CD4-positive, CD25-positive, alpha-beta regulatory T cell (primary cell): ENCODE data around the gene REM2. TPM values are rescaled to one million over a fixed set of nuclear protein-coding genes. Genes with fewer than 3 reads are reported as not detected.
"Not testable (repeated sequence)": the region's sequence is repeated elsewhere in the genome, so short reads cannot be mapped to it uniquely, and the experiment has no call there.

ENCODE experiments used
- ATAC-seq, 2 donors: fragments of 150-1000 bp; cut with Tn5 transposase; one replicate each; pipeline ENCODE4 v1.10.0; 2021; ENCODE audit warnings: low read depth in 2 of 2, moderate number of reproducible peaks in 2 of 2, moderate library complexity in 1 of 2
- DNase-seq, 3 donors: peaks; one replicate each; pipeline versions ENCODE4 v3.0.0 to v3.0.0-alpha.2; 2012 to 2022; ENCODE audit warnings: mixed read lengths in 1 of 3
- H3K27ac ChIP-seq: one replicate; pipeline ENCODE4 v1.7.0; 2013; ENCODE audit warnings: mild to moderate bottlenecking, low read length; ENCODE audit not compliant: insufficient read depth, poor library complexity, severe bottlenecking
- H3K27me3 ChIP-seq: one replicate; pipeline ENCODE4 v1.7.0; 2013; ENCODE audit warnings: low read length; ENCODE audit not compliant: control insufficient read depth, insufficient read depth
- H3K36me3 ChIP-seq: one replicate; pipeline ENCODE4 v1.7.0; 2013; ENCODE audit warnings: mild to moderate bottlenecking, low read length, moderate library complexity; ENCODE audit not compliant: control insufficient read depth, insufficient read depth
- H3K4me1 ChIP-seq: 2 replicates; pipeline ENCODE4 v1.7.0; 2013; ENCODE audit warnings: mild to moderate bottlenecking, low read length; ENCODE audit not compliant: insufficient read depth, control insufficient read depth, poor library complexity, severe bottlenecking
- H3K4me3 ChIP-seq: one replicate; pipeline ENCODE4 v1.7.0; 2013; ENCODE audit warnings: low read depth, mild to moderate bottlenecking, low read length, moderate library complexity
- H3K9me3 ChIP-seq, 2 experiments: 1 replicate in 1 of 2; 2 replicates in 1 of 2; pipeline ENCODE4 v1.7.0; 2013; ENCODE audit warnings: low read length in 2 of 2, mild to moderate bottlenecking in 1 of 2, moderate library complexity in 1 of 2; ENCODE audit not compliant: control insufficient read depth in 2 of 2
- H3K27ac Mint-ChIP-seq, 3 donors: one replicate each; pipeline ENCODE4 v1.8.0; 2020 to 2022; ENCODE audit warnings: mild to moderate bottlenecking in 3 of 3, mixed read lengths in 3 of 3, moderate library complexity in 2 of 3
- H3K27me3 Mint-ChIP-seq: one replicate; pipeline ENCODE4 v1.8.0; 2022; ENCODE audit warnings: mild to moderate bottlenecking, mixed read lengths
- H3K36me3 Mint-ChIP-seq: one replicate; pipeline ENCODE4 v1.8.0; 2020; ENCODE audit warnings: mixed read lengths
- H3K4me1 Mint-ChIP-seq, 4 donors: one replicate each; pipeline ENCODE4 v1.8.0; 2020 to 2022; ENCODE audit warnings: mixed read lengths in 4 of 4, mild to moderate bottlenecking in 1 of 4
- H3K4me3 Mint-ChIP-seq, 4 donors: one replicate each; pipeline ENCODE4 v1.8.0; 2020 to 2022; ENCODE audit warnings: mild to moderate bottlenecking in 4 of 4, mixed read lengths in 4 of 4, moderate library complexity in 3 of 4
- H3K9me3 Mint-ChIP-seq, 7 donors: one replicate each; pipeline ENCODE4 v1.8.0; 2020 to 2022; ENCODE audit warnings: mixed read lengths in 7 of 7, mild to moderate bottlenecking in 3 of 7, moderate library complexity in 2 of 7
- polyA plus RNA-seq, 4 donors: library from polyadenylated mRNA; unstranded; fragments of 300-500 nt; fragmentation: Illumina TruSeq; gene quantifications; one replicate each; pipeline ENCODE4 v1.2.3, GENCODE V29; 2021
- total RNA-seq: library from RNA; stranded (reverse); gene quantifications from one replicate; pipeline ENCODE4 v1.2.3, GENCODE V29; 2022

REM2 gene
- total and polyA plus RNA-seq, 5 donors from 2014 or later, result 0.61 to 11.1 (median 1.5) TPM

DNA sequence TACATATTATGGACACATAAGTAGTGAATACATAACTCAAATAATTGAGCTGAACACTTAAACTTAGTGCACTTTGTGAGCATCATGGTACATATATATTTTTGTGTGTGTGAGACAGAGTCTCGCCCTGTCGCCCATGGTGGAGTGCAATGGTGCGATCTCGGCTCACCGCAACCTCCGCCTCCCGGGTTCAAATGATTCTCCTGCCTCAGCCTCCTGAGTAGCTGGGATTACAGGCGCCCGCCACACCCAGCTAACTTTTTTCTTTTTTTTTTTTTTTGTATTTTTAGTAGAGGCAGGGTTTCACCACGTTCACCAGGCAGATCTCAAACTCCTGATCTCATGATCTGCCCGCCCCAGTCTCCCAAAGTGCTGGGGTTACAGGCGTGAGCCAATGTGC, 30.8 kb upstream of the REM2 start:
- not testable (repeated sequence) for ATAC-seq

DNA sequence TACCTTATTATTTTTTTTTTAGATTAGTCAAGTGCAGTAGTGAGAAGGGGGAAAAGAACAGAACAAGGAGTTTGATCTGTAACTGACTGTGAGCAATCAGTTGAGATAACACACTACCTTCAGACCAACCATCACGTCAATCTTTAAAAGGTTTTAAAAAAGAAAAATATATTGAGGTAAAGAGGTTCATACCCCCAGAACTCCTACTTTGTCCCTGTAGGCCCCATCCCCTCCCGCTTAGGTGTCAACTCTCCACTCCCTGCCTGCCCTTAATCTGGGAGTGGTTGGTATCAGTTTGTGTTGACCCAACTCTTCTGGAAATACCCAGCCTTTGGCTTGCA, 30.5 kb upstream of the REM2 start:
- no peak overlapping the region for H3K27ac ChIP-seq
- no peaks in the 10 kb centered on the region for H3K27me3 ChIP-seq
- Mint-ChIP-seq H3K27ac (peak overlapping the region in 2 of 3 donors; percentile 75 to 80), H3K4me3 (peak overlapping the region in 1 of 4 donors; percentile 82), H3K27me3 (no peaks in the 10 kb centered on the region), H3K36me3 (no peaks in the 10 kb centered on the region), H3K9me3 (peaks cover 0 to 2% (median 0%) of the 10 kb centered on the region in 7 donors), H3K4me1 (peaks cover 0 to 19% (median 13%) of the 10 kb centered on the region in 4 donors)
- H3K36me3 ChIP-seq, result no peaks in the 10 kb centered on the region
- H3K4me1 ChIP-seq, result peaks cover 10% of the 10 kb centered on the region
- DNase-seq, result no peak
- H3K9me3 ChIP-seq, result peaks cover 0 to 1% of the 10 kb centered on the region in 2 experiments
- no peak overlapping the region for H3K4me3 ChIP-seq
- ATAC-seq, result no peak

More for the DNA sequence above, 30.8 kb upstream of the REM2 start:
- H3K27ac ChIP-seq, DNase-seq, H3K9me3 ChIP-seq, H3K36me3 Mint-ChIP-seq, H3K9me3 Mint-ChIP-seq, H3K27me3 Mint-ChIP-seq, H3K4me1 ChIP-seq, H3K27ac Mint-ChIP-seq, H3K4me3 ChIP-seq, H3K4me3 Mint-ChIP-seq, H3K36me3 ChIP-seq, H3K27me3 ChIP-seq: not testable (repeated sequence)
- H3K4me1 Mint-ChIP-seq, result peaks cover 0 to 19% (median 11%) of the 10 kb centered on the region in 4 donors

DNA sequence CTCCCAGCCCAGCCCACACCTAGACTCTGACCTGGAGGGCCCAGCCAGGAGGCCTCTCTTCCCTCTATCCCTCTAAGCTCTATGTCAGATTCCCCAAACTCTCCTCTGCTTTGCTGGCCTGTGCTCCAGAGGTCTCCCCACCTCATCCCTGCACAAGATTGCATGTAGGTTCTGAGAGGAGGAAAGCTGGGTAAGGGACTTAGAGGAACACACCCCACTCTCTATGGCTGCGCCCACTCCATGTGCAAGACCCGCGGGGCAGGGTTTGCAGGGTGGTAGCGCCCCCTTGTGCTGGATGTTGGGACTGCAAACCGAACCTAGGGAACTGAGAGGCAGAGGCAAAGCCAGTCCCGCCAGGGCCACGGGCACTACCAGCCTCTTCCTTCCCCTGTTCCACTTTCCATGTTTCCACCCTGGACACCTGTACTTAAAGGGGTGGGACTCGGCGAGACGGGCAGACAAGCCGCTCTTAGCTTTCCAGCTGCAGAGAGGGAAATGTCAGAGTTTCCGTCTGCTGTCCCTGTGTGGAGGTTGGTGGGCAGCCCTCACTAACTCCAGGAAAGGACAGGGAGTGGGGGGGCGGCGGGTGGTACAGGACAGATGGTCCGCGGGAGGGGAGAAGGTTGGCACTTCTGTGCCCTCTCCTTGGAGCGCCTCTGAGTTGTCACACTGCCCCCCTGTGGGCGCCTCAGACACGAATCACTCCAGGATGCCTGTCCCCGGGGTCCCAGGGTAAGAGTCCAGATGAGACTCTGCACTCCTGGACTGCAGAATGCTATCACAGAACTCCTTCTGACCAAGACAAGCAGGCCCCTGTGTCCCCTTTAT, 29.9 kb upstream of the REM2 start:
- peaks cover 2% of the 10 kb centered on the region for H3K27me3 Mint-ChIP-seq
- Histone ChIP-seq H3K27me3 (no peaks in the 10 kb centered on the region), H3K4me3 (peak overlapping the region; percentile 81), H3K4me1 (peaks cover 13% of the 10 kb centered on the region), H3K36me3 (no peaks in the 10 kb centered on the region), H3K9me3 (peaks cover 0 to 1% of the 10 kb centered on the region in 2 experiments), H3K27ac (peak overlapping the region; percentile 65)
- no peaks in the 10 kb centered on the region for H3K36me3 Mint-ChIP-seq
- H3K27ac Mint-ChIP-seq, result peak overlapping the region; percentile 45 to 80 (median 75)
- DNase-seq, result peak; percentile 78 to 87 (median 84)
- H3K9me3 Mint-ChIP-seq, result peaks cover 0 to 2% (median 0%) of the 10 kb centered on the region in 7 donors
- H3K4me3 Mint-ChIP-seq, result peak overlapping the region; percentile 82 to 94 (median 87)
- peak; percentile 86 to 88 for ATAC-seq
- peaks cover 2 to 23% (median 15%) of the 10 kb centered on the region in 4 donors for H3K4me1 Mint-ChIP-seq

DNA sequence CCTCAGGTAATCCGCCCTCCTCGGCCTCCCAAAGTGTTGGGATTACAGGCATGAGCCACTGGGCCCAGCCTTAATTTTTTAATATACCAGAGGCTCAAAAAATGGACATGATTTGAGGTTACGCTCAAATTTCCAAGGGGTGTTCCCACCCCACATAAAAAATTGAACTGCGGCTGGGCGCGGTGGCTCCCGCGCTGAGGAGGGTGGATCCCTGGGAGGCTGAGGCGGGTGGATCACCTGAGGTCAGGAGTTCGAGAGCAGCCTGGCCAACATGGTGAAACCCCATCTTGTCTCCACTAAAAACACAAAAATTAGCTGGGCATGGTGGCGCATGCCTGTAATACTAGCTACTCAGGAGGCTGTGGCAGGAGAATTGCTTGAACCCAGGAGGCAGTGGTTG, 28.7 kb upstream of the REM2 start:
- peaks cover 4 to 32% (median 20%) of the 10 kb centered on the region in 4 donors for H3K4me1 Mint-ChIP-seq
- not testable (repeated sequence) for H3K36me3 Mint-ChIP-seq, H3K27ac ChIP-seq, H3K27ac Mint-ChIP-seq, H3K27me3 ChIP-seq, H3K9me3 Mint-ChIP-seq, H3K9me3 ChIP-seq, H3K4me3 ChIP-seq, H3K36me3 ChIP-seq, H3K27me3 Mint-ChIP-seq, ATAC-seq, H3K4me3 Mint-ChIP-seq, DNase-seq
- H3K4me1 ChIP-seq, result peaks cover 24% of the 10 kb centered on the region

DNA sequence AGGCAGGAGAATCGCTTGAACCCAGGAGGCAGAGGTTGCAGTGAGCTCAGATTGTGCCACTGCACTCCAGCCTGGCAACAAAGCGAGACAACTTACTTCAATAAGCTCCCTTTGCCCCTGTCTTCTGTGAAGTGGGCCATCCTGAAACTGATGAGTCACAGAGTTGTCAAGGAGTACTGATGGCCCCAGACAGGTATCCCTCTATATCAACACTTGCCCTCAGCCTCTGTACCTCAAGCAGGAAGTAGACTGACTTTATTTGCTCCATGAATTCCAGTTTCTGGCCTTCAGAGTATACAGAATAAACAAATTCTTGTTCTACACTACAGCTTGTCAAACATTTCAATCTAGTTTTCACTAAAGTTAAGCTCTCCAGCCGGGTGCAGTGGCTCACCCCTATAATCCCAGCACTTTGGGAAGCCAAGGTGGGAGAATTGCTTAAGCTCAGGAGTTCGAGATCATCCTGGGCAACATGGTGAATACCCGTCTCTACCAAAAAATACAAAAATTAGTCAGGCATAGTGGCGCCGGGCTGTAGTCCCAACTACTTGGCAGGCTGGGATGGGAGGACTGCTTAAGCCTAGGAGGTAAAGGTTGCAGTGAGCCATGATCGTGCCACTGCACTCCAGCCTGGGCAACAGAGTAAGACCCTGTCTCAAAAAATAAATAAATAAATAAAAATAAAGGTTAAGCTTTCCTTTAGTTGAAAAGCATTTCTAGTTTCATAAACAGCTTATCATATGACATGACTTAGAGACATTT, 27.9 kb upstream of the REM2 start:
- Mint-ChIP-seq H3K27ac (no peak overlapping the region), H3K4me3 (no peak overlapping the region), H3K36me3 (no peaks in the 10 kb centered on the region), H3K9me3 (no peaks in the 10 kb centered on the region), H3K4me1 (peaks cover 4 to 32% (median 20%) of the 10 kb centered on the region in 4 donors), H3K27me3 (peaks cover 4% of the 10 kb centered on the region)
- Histone ChIP-seq H3K4me3 (no peak overlapping the region), H3K36me3 (no peaks in the 10 kb centered on the region), H3K27ac (no peak overlapping the region), H3K9me3 (peaks cover 0 to 1% of the 10 kb centered on the region in 2 experiments), H3K4me1 (peaks cover 25% of the 10 kb centered on the region), H3K27me3 (no peaks in the 10 kb centered on the region)
- DNase-seq (peak in 1 of 3 donors; percentile 50), ATAC-seq (no peak)

DNA sequence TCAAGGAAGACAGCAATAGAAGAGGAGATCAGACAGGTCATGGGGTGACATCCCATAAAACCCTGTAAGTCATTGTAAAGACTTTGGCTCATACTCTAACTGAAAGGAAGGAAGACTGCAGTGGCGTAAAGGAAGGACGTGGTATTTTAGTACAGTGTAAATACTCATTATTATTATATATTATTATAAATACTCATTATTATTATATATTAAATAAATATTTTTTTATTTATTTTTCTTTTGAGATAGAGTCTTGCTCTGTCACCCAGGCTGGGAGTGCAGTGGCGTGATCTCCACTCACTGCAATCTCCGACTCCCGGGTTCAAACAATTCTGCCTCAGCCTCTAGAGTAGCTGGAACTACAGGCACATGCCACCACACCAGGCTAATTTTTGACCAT, 26.6 kb upstream of the REM2 start:
- no peak overlapping the region for H3K27ac ChIP-seq
- no peaks in the 10 kb centered on the region for H3K27me3 ChIP-seq
- Mint-ChIP-seq H3K36me3 (no peaks in the 10 kb centered on the region), H3K9me3 (no peaks in the 10 kb centered on the region), H3K4me1 (peaks cover 6 to 36% (median 20%) of the 10 kb centered on the region in 4 donors), H3K27me3 (peaks cover 4% of the 10 kb centered on the region), H3K27ac (peak overlapping the region in 2 of 3 donors; percentile 11 to 81), H3K4me3 (no peak overlapping the region)
- peaks cover 25% of the 10 kb centered on the region for H3K4me1 ChIP-seq
- ATAC-seq, result no peak
- no peak for DNase-seq
- H3K4me3 ChIP-seq, result no peak overlapping the region
- peaks cover 0 to 1% of the 10 kb centered on the region in 2 experiments for H3K9me3 ChIP-seq
- H3K36me3 ChIP-seq, result no peaks in the 10 kb centered on the region

DNA sequence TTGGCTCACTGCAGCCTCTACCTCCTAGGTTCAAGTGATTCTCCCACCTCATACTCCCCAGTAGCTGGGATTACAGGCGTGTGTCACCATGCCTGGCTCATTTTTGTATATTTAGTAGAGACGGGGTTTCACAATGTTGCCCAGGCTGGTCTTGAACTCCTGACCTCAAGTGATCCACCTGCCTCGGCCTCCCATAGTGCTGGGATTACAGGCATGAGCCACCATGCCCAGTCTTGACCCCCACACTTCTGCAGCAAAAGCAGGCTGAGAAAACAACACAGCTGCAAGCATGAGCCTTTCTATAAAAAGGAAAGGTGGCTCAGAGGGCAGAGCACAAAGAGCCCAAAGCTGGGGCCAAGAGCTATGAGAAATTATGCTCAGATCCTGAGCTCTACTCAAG, 22.6 kb upstream of the REM2 start:
- H3K9me3 Mint-ChIP-seq, H3K27me3 Mint-ChIP-seq, ATAC-seq, H3K27ac ChIP-seq, H3K36me3 ChIP-seq, H3K9me3 ChIP-seq, H3K4me3 Mint-ChIP-seq, H3K27me3 ChIP-seq, H3K36me3 Mint-ChIP-seq, DNase-seq, H3K4me3 ChIP-seq: not testable (repeated sequence)
- H3K27ac Mint-ChIP-seq, result peak overlapping the region in 2 of 3 donors; percentile 10 to 14
- peaks cover 7 to 29% (median 16%) of the 10 kb centered on the region in 4 donors for H3K4me1 Mint-ChIP-seq
- H3K4me1 ChIP-seq, result peaks cover 18% of the 10 kb centered on the region
